Measurements from ENCODE around the gene PPL.

The PPL gene

DNA sequence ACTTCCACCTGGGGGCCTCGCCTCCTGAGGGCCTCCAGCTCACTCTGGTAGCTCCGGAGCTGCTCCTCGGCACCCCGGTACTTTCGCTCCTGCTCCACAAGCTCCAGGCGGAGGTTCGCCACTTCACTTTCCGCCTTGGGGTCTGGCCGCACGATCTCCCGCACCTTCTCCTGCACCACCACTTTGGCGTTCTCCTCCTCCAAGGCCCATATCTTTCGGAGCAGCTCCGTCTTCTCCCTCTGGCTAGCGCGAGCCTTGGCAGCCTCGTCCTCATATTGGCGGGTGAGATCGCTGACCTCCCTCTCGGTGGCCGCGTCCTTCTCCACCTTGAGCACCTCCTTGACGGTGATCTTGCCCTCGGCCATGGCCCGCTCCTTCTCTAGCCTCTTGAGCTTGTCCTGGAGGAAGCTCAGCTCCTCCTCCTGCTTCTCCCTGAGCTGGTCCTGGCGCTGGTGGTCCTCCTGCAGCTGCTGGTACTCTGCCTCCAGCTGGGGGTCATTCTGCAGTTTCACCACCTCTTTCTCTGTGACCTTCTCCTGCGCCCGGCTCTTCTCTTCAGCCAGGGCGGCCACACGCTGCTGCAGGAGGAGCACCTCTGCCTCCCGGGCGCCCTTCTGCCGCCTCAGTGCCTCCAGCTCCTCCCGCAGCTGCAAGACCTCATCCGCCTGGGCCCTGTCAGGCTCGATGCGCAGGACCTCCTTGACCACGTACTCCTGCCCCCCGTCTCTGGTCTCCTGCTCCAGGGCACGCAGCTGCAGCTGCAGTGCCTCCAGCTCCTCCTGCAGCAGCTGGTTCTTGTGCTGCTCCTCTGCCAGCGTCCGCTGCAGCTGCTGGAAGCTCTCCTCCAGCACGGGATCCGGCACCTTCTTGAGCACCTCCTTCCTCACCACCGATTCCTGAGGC, 51.7 kb downstream of the PPL start:
- no peak for DNase-seq (ENCODE audit: low spot score)

DNA sequence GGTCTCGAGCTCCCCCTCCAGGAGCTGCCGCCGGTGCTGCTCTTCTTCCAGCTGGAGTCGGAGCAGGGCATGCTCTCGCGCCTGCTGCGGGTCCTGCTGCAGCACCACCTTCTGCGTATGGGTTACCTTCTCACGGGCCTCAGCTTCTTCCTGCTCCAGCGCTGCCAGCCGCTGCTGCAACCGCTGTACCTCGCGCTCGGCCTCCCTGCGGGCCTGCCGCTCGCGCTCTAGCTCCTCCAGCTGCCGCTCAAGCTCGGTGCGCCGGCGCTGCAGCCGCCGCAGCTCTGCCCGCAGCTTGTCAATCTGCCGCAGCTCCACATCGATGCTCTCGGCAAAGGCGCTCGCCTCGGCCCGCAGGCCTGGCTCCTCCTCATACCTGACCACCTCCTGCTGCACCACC, 52.7 kb downstream of the PPL start:
- DNase-seq (ENCODE audit: low spot score), result no peak

- DNase-seq (ENCODE audit: low spot score), result no peak
Measured at GRCh38 chr16:4883501-4883900, 53.4 kb downstream of the PPL start.

GRCh38 chr16:4882633-4883285, 54.2 kb downstream of the PPL start:
- DNase-seq (ENCODE audit: low spot score), result no peak

DNA sequence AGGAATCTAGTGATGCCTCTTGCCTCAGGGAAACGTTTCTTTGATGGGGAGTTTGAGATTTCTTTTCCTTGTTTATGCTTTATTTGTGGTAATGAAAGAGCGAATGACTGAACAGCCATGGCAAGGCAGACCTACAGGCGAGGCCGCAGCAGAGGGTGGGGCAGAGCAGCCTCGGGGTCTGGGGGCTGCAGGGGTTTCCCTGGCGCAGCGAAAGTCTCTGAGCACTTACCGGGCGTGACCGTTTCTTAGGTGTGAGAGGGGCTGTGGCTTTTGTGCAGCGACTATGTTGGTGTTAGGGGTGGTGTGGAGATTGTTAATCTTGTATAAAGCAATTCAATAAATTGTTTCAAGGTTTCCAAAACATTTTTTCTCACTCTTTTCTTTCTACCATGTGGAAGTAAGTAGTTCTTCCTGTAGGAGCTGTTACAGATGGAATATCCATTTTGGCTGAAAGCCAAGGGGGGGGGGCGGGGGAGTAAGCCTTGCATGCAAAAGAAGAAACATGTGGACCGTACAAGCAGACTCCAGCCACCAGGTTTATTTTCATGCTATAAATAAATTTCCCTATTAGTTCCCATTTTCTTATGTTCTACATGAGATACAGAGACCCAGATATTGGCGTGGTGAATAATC, 54.8 kb downstream of the PPL start:
- no peak for DNase-seq (ENCODE audit: low spot score)

GRCh38 chr16:4880006-4880580, 56.9 kb downstream of the PPL start:
- no peak for DNase-seq (ENCODE audit: low spot score)

GRCh38 chr16:4879049-4879448, 57.9 kb downstream of the PPL start:
- no peak for DNase-seq (ENCODE audit: low spot score)

DNA sequence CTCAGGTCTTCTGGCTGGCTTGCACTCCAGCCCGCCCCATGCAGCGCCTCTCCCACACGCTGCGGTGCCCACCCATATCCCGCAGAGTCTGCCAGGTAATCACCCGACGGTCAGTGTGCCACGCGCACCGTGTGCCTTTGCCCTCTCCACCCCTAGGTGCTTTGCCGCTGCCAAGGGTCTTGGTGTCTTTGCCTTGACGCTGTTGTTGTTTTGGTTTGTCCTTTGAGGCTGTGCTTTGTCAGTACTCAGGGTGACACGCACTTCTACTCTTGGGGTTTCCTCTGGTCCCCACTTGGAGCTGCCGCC, 59.6 kb downstream of the PPL start:
- DNase-seq (ENCODE audit: low spot score), result no peak

GRCh38 chr16:4876646-4877379, 60.1 kb downstream of the PPL start:
- no peak for DNase-seq (ENCODE audit: low spot score)

GRCh38 chr16:4874666-4875065, 62.3 kb downstream of the PPL start:
- no peak for DNase-seq (ENCODE audit: low spot score)

GRCh38 chr16:4873091-4873490, 63.9 kb downstream of the PPL start:
- no peak for DNase-seq (ENCODE audit: low spot score)

GRCh38 chr16:4871071-4871470, 65.9 kb downstream of the PPL start:
- DNase-seq (ENCODE audit: low spot score), result no peak

GRCh38 chr16:4870138-4870671, 66.7 kb downstream of the PPL start:
- no peak for DNase-seq (ENCODE audit: low spot score)

DNA sequence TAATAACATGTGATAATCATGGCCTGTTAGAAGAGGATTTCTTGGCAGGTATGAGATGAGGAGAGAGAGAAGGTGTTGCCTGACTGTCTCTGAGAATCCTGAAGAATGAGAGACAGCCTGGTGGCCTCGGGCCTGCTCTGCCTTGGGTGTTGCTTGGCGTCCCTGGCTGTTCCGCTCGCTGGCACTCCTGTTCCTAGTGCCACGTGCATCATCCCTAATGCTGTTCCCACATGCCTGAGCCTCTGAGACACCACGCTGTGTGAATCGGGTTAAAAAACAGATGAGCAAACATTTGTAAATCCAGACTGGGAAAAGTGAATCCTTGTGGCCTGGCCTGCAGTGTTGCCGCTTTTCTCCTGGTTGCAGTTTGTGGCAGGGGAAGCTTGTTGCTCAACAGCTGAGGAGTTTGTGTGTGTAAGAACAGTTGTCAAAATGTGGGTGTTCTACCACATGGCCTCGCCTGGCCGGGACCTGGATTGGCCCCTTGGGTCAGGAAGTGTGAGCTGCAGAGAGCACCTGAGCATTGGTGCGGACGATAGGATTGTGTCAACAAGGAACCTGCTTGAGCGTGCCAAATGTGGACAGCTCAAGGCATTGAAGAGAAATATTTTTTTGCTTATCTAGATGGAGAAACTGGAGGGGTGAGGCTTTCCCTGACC, 67.7 kb downstream of the PPL start:
- DNase-seq (ENCODE audit: low spot score), result no peak

- no peak for DNase-seq (ENCODE audit: low spot score)
Measured at GRCh38 chr16:4868535-4868934, 68.4 kb downstream of the PPL start.

- no peak for DNase-seq (ENCODE audit: low spot score)
Measured at GRCh38 chr16:4868026-4868425, 68.9 kb downstream of the PPL start.

GRCh38 chr16:4866586-4866985, 70.4 kb downstream of the PPL start:
- no peak for DNase-seq (ENCODE audit: low spot score)

GRCh38 chr16:4865231-4865860, 71.6 kb downstream of the PPL start:
- no peak for DNase-seq (ENCODE audit: low spot score)

- DNase-seq (ENCODE audit: low spot score), result no peak
Measured at GRCh38 chr16:4864728-4865127, 72.2 kb downstream of the PPL start.

GRCh38 chr16:4862639-4863038, 74.3 kb downstream of the PPL start:
- DNase-seq (ENCODE audit: low spot score), result no peak
